Parathyroid adenoma (tissue), 2 donors: ENCODE results near the gene KLK10.

Experiments used
- H2AFZ ChIP-seq: fragments of 300-600 bp; sonication (generic); one replicate; pipeline ENCODE4 v1.7.0; 2017; ENCODE audit warnings: antibody characterized with exemption, mild to moderate bottlenecking
- H3K27ac ChIP-seq: fragments of 300-600 bp; sonication (generic); one replicate; pipeline ENCODE4 v1.7.0; 2017
- H3K27me3 ChIP-seq: fragments of 300-600 bp; sonication (generic); one replicate; pipeline ENCODE4 v1.7.0; 2017; ENCODE audit warnings: low read length; ENCODE audit not compliant: control insufficient read depth, insufficient read depth
- H3K36me3 ChIP-seq: fragments of 300-600 bp; sonication (generic); one replicate; pipeline ENCODE4 v1.7.0; 2017; ENCODE audit warnings: low read length; ENCODE audit not compliant: control insufficient read depth, insufficient read depth
- H3K4me1 ChIP-seq: fragments of 300-600 bp; sonication (generic); one replicate; pipeline ENCODE4 v1.7.0; 2017; ENCODE audit warnings: control low read depth
- H3K4me2 ChIP-seq: fragments of 300-600 bp; sonication (generic); one replicate; pipeline ENCODE4 v1.7.0; 2017; ENCODE audit warnings: low read length
- H3K4me3 ChIP-seq: fragments of 300-600 bp; sonication (generic); one replicate; pipeline ENCODE4 v1.7.0; 2017; ENCODE audit warnings: low read depth, low read length
- H3K79me2 ChIP-seq: fragments of 300-600 bp; sonication (generic); one replicate; pipeline ENCODE4 v1.7.0; 2017; ENCODE audit warnings: control low read depth
- H3K9ac ChIP-seq: fragments of 300-600 bp; sonication (generic); one replicate; pipeline ENCODE4 v1.7.0; 2017; ENCODE audit warnings: mild to moderate bottlenecking
- H3K9me3 ChIP-seq: fragments of 300-600 bp; sonication (generic); one replicate; pipeline ENCODE4 v1.7.0; 2017; ENCODE audit warnings: low read length; ENCODE audit not compliant: control insufficient read depth
- CTCF ChIP-seq: fragments of 300-600 bp; sonication (generic); IDR thresholded peaks from one replicate; pipeline ENCODE4 v1.7.0; 2017; ENCODE audit warnings: antibody characterized with exemption, mild to moderate bottlenecking
- donor health status: primary hyperparathyroidism.

KLK10 gene

GRCh38 chr19:51027873-51028272 lies 8.4 kb upstream of the KLK10 start:
- no peaks in the 10 kb centered on the region for H3K36me3 ChIP-seq
- TF ChIP-seq CTCF, result no peak

GRCh38 chr19:51027126-51027806 lies 7.8 kb upstream of the KLK10 start:
- no peak overlapping the region for H3K4me2 ChIP-seq
- no peaks in the 10 kb centered on the region for H3K9me3 ChIP-seq
- no peak overlapping the region for H3K27ac ChIP-seq
- H3K4me3 ChIP-seq, result no peak overlapping the region
- H3K4me1 ChIP-seq, result no peaks in the 10 kb centered on the region
- H3K36me3 ChIP-seq, result no peaks in the 10 kb centered on the region
- no peak overlapping the region for H2AFZ ChIP-seq
- H3K27me3 ChIP-seq, result no peaks in the 10 kb centered on the region
- no peaks in the 10 kb centered on the region for H3K79me2 ChIP-seq
- no peak overlapping the region for H3K9ac ChIP-seq
- no peak for TF ChIP-seq CTCF

More at GRCh38 chr19:51027873-51028272, 8.4 kb upstream of the KLK10 start:
- no peak overlapping the region for H3K4me2 ChIP-seq
- no peak overlapping the region for H2AFZ ChIP-seq
- H3K9me3 ChIP-seq, result no peaks in the 10 kb centered on the region
- H3K27ac ChIP-seq, result no peak overlapping the region
- H3K27me3 ChIP-seq, result no peaks in the 10 kb centered on the region
- no peak overlapping the region for H3K9ac ChIP-seq
- no peaks in the 10 kb centered on the region for H3K4me1 ChIP-seq
- no peak overlapping the region for H3K4me3 ChIP-seq
- H3K79me2 ChIP-seq, result no peaks in the 10 kb centered on the region

- no peak within 1 kb of the TSS for H3K27ac ChIP-seq
- TF ChIP-seq CTCF, result no peak
- H3K36me3 ChIP-seq, result no peaks in the 10 kb centered on the region
- H3K27me3 ChIP-seq, result no peaks in the 10 kb centered on the region
- no peaks in the 10 kb centered on the region for H3K9me3 ChIP-seq
- no peak within 1 kb of the TSS for H3K4me3 ChIP-seq
- no peaks in the 10 kb centered on the region for H3K79me2 ChIP-seq
- H3K4me1 ChIP-seq, result no peaks in the 10 kb centered on the region
- H3K9ac ChIP-seq, result no peak within 1 kb of the TSS
- no peak within 1 kb of the TSS for H2AFZ ChIP-seq
- H3K4me2 ChIP-seq, result no peak within 1 kb of the TSS
These were observed 7.0 kb upstream of the KLK10 start, which contains the start of gene KLK11 for GRCh38 chr19:51026554-51026831. TSS of gene KLK11 (minus strand) at chr19:51026616. CDS start at chr19:51025631, 985 bp downstream.

- Histone ChIP-seq H3K79me2 (no peaks in the 10 kb centered on the region), H3K36me3 (no peaks in the 10 kb centered on the region), H3K9me3 (no peaks in the 10 kb centered on the region), H3K4me3 (no peak overlapping the region), H3K4me1 (peaks cover 2% of the 10 kb centered on the region), H3K27ac (no peak overlapping the region), H3K4me2 (no peak overlapping the region), H3K27me3 (no peaks in the 10 kb centered on the region), H3K9ac (no peak overlapping the region), H2AFZ (no peak overlapping the region)
- TF ChIP-seq CTCF, result no peak
These were observed 6.5 kb upstream of the KLK10 start for GRCh38 chr19:51025809-51026553.

- no peaks in the 10 kb centered on the region for H3K36me3 ChIP-seq
- no peaks in the 10 kb centered on the region for H3K79me2 ChIP-seq
- no peak overlapping the region for H3K4me3 ChIP-seq
- H3K27ac ChIP-seq, result no peak overlapping the region
- no peaks in the 10 kb centered on the region for H3K27me3 ChIP-seq
- H3K4me1 ChIP-seq, result peaks cover 2% of the 10 kb centered on the region
- TF ChIP-seq CTCF, result no peak
- H3K9me3 ChIP-seq, result no peaks in the 10 kb centered on the region
- H3K4me2 ChIP-seq, result no peak overlapping the region
- no peak overlapping the region for H3K9ac ChIP-seq
- no peak overlapping the region for H2AFZ ChIP-seq
These were observed 5.9 kb upstream of the KLK10 start for GRCh38 chr19:51025401-51025800.
